ENCODE measurements around the gene HORMAD2. TPM values are rescaled to one million over a fixed set of nuclear protein-coding genes. Genes with fewer than 3 reads are reported as not detected.

The HORMAD2 gene
- total RNA-seq, 1 experiment from 2014 or later: not detected

- Histone ChIP-seq H2AFZ (no peak overlapping the region), H3K4me3 (no peak overlapping the region), H3K4me2 (peak overlapping the region; percentile 1), H3K79me2 (ENCODE audit: low read depth) (no peaks in the 10 kb centered on the region), H3K9me2 (ENCODE audit: insufficient read depth) (no peaks in the 10 kb centered on the region), H3K36me3 (ENCODE audit: low read depth) (no peaks in the 10 kb centered on the region), H3F3A (ENCODE audit: insufficient read depth, low read depth) (peaks cover 38% of the 10 kb centered on the region), H3K27me3 (ENCODE audit: insufficient read depth, low read depth) (no peaks in the 10 kb centered on the region), H3K27ac (peak overlapping the region; percentile 83), H4K20me1 (ENCODE audit: insufficient read depth) (no peaks in the 10 kb centered on the region), H3K9me3 (ENCODE audit: insufficient read depth, low read depth) (peaks cover 5% of the 10 kb centered on the region; the same call in 1 of the 2 replicates), H3K4me1 (replicated peaks; ENCODE audit: insufficient read depth) (peaks cover 31% of the 10 kb centered on the region)
- peak in 1 of 2 experiments; percentile 40 for DNase-seq
- CTCF ChIA-PET: interaction anchor here (0.7 to 0.8 kb wide), 2 partner anchors 250 to 461 kb away, joined by 3 to 4 read pairs; partner anchors contain the start of gene ASCC2
- intact Hi-C loops (cut with micrococcal nuclease; ENCODE audit: unreplicated experiment): loop anchor here (5.0 to 10.0 kb wide), 3 partner anchors 63 to 505 kb away; partner anchors contain the start of gene NIPSNAP1
- POLR2A ChIA-PET (ENCODE audit: unreplicated experiment): no interaction called here
- BruUV-seq (replicated peaks): no TSS peak
- no peak for TF ChIP-seq CTCF (conservative IDR thresholded peaks at IDR 0.05)
- no peak for TF ChIP-seq EZH2 (IDR thresholded peaks at IDR 0.05; ENCODE audit: low read depth)
These were observed 7.3 kb downstream of the HORMAD2 start for GRCh38 chr22:30087611-30088010.

GRCh38 chr22:30088468-30088867, 8.2 kb downstream of the HORMAD2 start:
- BruUV-seq (replicated peaks): no TSS peak
- TF ChIP-seq CTCF (conservative IDR thresholded peaks at IDR 0.05) (no peak), EZH2 (IDR thresholded peaks at IDR 0.05; ENCODE audit: low read depth) (no peak)
- Histone ChIP-seq H4K20me1 (ENCODE audit: insufficient read depth) (no peaks in the 10 kb centered on the region), H3K4me3 (no peak overlapping the region), H3K9me3 (ENCODE audit: insufficient read depth, low read depth) (peaks cover 11% of the 10 kb centered on the region), H2AFZ (no peak overlapping the region), H3F3A (ENCODE audit: insufficient read depth, low read depth) (peaks cover 38% of the 10 kb centered on the region), H3K9me2 (ENCODE audit: insufficient read depth) (no peaks in the 10 kb centered on the region), H3K4me2 (no peak overlapping the region), H3K27ac (no peak overlapping the region), H3K27me3 (ENCODE audit: insufficient read depth, low read depth) (no peaks in the 10 kb centered on the region), H3K79me2 (ENCODE audit: low read depth) (no peaks in the 10 kb centered on the region), H3K36me3 (ENCODE audit: low read depth) (no peaks in the 10 kb centered on the region), H3K4me1 (replicated peaks; ENCODE audit: insufficient read depth) (peaks cover 31% of the 10 kb centered on the region)
- CTCF ChIA-PET: interaction anchor here (0.5 to 0.7 kb wide), 4 partner anchors 175 to 498 kb away, joined by 3 to 5 read pairs (median 4); no protein-coding TSS in a partner anchor
- POLR2A ChIA-PET (ENCODE audit: unreplicated experiment): interaction anchor here (1.1 kb wide), 1 partner anchor 63 kb away, joined by 8 read pairs; no protein-coding TSS in a partner anchor
- intact Hi-C loops (cut with micrococcal nuclease; ENCODE audit: unreplicated experiment): loop anchor here (5.0 to 10.0 kb wide), 3 partner anchors 64 to 506 kb away; partner anchors contain the start of gene NIPSNAP1
- DNase-seq: no peak

GRCh38 chr22:30089655-30089974, 9.4 kb downstream of the HORMAD2 start:
- POLR2A ChIA-PET (ENCODE audit: unreplicated experiment): interaction anchor here (0.6 kb wide), 1 partner anchor 285 kb away, joined by 3 read pairs; no protein-coding TSS in a partner anchor
- H3K9me3 ChIP-seq (ENCODE audit: insufficient read depth, low read depth): peaks cover 11% of the 10 kb centered on the region
- H4K20me1 ChIP-seq (ENCODE audit: insufficient read depth): no peaks in the 10 kb centered on the region
- BruUV-seq (replicated peaks): no TSS peak
- H3K9me2 ChIP-seq (ENCODE audit: insufficient read depth): no peaks in the 10 kb centered on the region
- H3K36me3 ChIP-seq (ENCODE audit: low read depth): no peaks in the 10 kb centered on the region
- no peaks in the 10 kb centered on the region for H3K79me2 ChIP-seq (ENCODE audit: low read depth)
- peak overlapping the region; percentile 43; the same call in 1 of the 2 replicates for H2AFZ ChIP-seq
- no peak for DNase-seq
- intact Hi-C loops (cut with micrococcal nuclease; ENCODE audit: unreplicated experiment): loop anchor here (1.0 to 10.0 kb wide), 4 partner anchors 65 to 507 kb away; partner anchors contain the start of gene NIPSNAP1
- H3K4me2 ChIP-seq: peak overlapping the region; percentile 53
- TF ChIP-seq CTCF (conservative IDR thresholded peaks at IDR 0.05): no peak
- TF ChIP-seq EZH2 (IDR thresholded peaks at IDR 0.05; ENCODE audit: low read depth): no peak
- H3K27me3 ChIP-seq (ENCODE audit: insufficient read depth, low read depth): no peaks in the 10 kb centered on the region
- no peak overlapping the region for H3K4me3 ChIP-seq
- peaks cover 38% of the 10 kb centered on the region for H3F3A ChIP-seq (ENCODE audit: insufficient read depth, low read depth)
- CTCF ChIA-PET: interaction anchor here (0.6 to 0.7 kb wide), 3 partner anchors 161 to 197 kb away, joined by 3 to 10 read pairs (median 7); no protein-coding TSS in a partner anchor
- H3K4me1 ChIP-seq (replicated peaks; ENCODE audit: insufficient read depth): peaks cover 31% of the 10 kb centered on the region
- H3K27ac ChIP-seq: peak overlapping the region; percentile 38
